B cell (primary cell): ENCODE results near the gene AUTS2. TPM values are rescaled to one million over a fixed set of nuclear protein-coding genes. Genes with fewer than 3 reads are reported as not detected.

Source experiments
- ATAC-seq: fragments of 200-7000 bp; cut with Tn5 transposase; one replicate; pipeline ENCODE4 v1.10.0; 2021; ENCODE audit warnings: low read depth, mild to moderate bottlenecking, moderate number of reproducible peaks, moderate library complexity
- CTCF ChIA-PET: fragments of 350-600 bp; sonication (Branson Sonifier 250); formaldehyde crosslinking; loops from one replicate; lab custom pipeline; 2021; ENCODE audit warnings: antibody characterized with exemption, inconsistent platforms; lab: Charles Lee
- POLR2A ChIA-PET: fragments of 350-600 bp; sonication (Branson Sonifier 250); formaldehyde crosslinking; loops from one replicate; lab custom pipeline; 2021; ENCODE audit warnings: antibody characterized with exemption; lab: Charles Lee
- DNase-seq: peaks from one replicate; pipeline ENCODE4 v3.0.0; 2013
- H2AFZ ChIP-seq: 2 replicates; pipeline ENCODE4 v1.6.1; 2012; ENCODE audit warnings: mild to moderate bottlenecking, low read depth, low read length; ENCODE audit not compliant: insufficient read depth, poor library complexity, severe bottlenecking
- H3K27ac ChIP-seq, 2 donors: 1 replicate in 1 of 2; 2 replicates in 1 of 2; pipeline ENCODE4 v1.5.1; 2012 to 2013; ENCODE audit warnings: low read length in 2 of 2, mild to moderate bottlenecking in 2 of 2, moderate library complexity in 1 of 2
- H3K27me3 ChIP-seq, 4 experiments: fragments of 200-600 bp in 1 of 4; sonication (generic) in 1 of 4; replicated peaks in 1 of 4; 1 replicate in 2 of 4; 2 replicates in 2 of 4; pipeline versions ENCODE4 v1.6.1 to v1.7.0; 2013 to 2016; ENCODE audit warnings: low read length in 3 of 4, mild to moderate bottlenecking in 2 of 4, mixed read lengths in 1 of 4, moderate library complexity in 1 of 4; ENCODE audit not compliant: insufficient read depth in 4 of 4, control insufficient read depth in 3 of 4; ENCODE audit errors: control extremely low read depth in 1 of 4
- H3K36me3 ChIP-seq, 2 experiments: replicated peaks in 1 of 2; 1 replicate in 1 of 2; 2 replicates in 1 of 2; pipeline versions ENCODE4 v1.6.1 to v1.7.1; 2013; ENCODE audit warnings: low read length in 1 of 2; ENCODE audit not compliant: insufficient read depth in 2 of 2, control insufficient read depth in 1 of 2; ENCODE audit errors: control extremely low read depth in 1 of 2, extremely low read depth in 1 of 2
- H3K4me1 ChIP-seq, 2 donors: fragments of 200-600 bp in 1 of 2; sonication (generic) in 1 of 2; 1 replicate in 1 of 2; 2 replicates in 1 of 2; pipeline versions ENCODE4 v1.5.1 to v1.6.1; 2013 to 2017; ENCODE audit warnings: low read length in 2 of 2; ENCODE audit not compliant: control insufficient read depth in 2 of 2, insufficient read depth in 2 of 2
- H3K4me2 ChIP-seq: replicated peaks from 2 replicates; pipeline ENCODE3; 2012; ENCODE audit warnings: mild to moderate bottlenecking, low read depth, low read length; ENCODE audit not compliant: poor library complexity, severe bottlenecking
- H3K4me3 ChIP-seq, 5 experiments: fragments of 200-600 bp in 1 of 5; sonication (generic) in 1 of 5; 1 replicate in 3 of 5; 2 replicates in 2 of 5; pipeline versions ENCODE4 v1.5.1 to v1.7.0; 2011 to 2016; ENCODE audit warnings: low read length in 4 of 5, mild to moderate bottlenecking in 4 of 5, low read depth in 2 of 5, control low read depth in 1 of 5, moderate library complexity in 1 of 5; ENCODE audit not compliant: insufficient read depth in 1 of 5; ENCODE audit errors: control extremely low read depth in 1 of 5, extremely low read depth in 1 of 5
- H3K79me2 ChIP-seq: fragments of 200-600 bp; sonication (generic); one replicate; pipeline ENCODE4 v1.6.0; 2016; ENCODE audit warnings: low read length; ENCODE audit not compliant: control insufficient read depth, insufficient read depth
- H3K9ac ChIP-seq: fragments of 200-600 bp; sonication (generic); 2 replicates; pipeline ENCODE4 v1.6.1; 2017; ENCODE audit warnings: mild to moderate bottlenecking, low read length, moderate library complexity
- H3K9me3 ChIP-seq, 3 donors: one replicate each; pipeline versions ENCODE4 v1.6.1 to v1.7.1; 2013; ENCODE audit warnings: low read length in 2 of 3; ENCODE audit not compliant: control insufficient read depth in 2 of 3, insufficient read depth in 1 of 3; ENCODE audit errors: control extremely low read depth in 1 of 3
- H4K20me1 ChIP-seq: 2 replicates; pipeline ENCODE4 v1.6.0; 2012; ENCODE audit warnings: mild to moderate bottlenecking, low read length; ENCODE audit not compliant: insufficient read depth, control insufficient read depth, poor library complexity, severe bottlenecking
- H3K27ac Mint-ChIP-seq: one replicate; pipeline ENCODE4 v1.8.0; 2021; ENCODE audit warnings: mixed read lengths
- H3K27me3 Mint-ChIP-seq: one replicate; pipeline ENCODE4 v1.8.0; 2021; ENCODE audit warnings: mixed read lengths
- H3K4me1 Mint-ChIP-seq: one replicate; pipeline ENCODE4 v1.8.0; 2021; ENCODE audit warnings: mixed read lengths
- H3K4me3 Mint-ChIP-seq: one replicate; pipeline ENCODE4 v1.8.0; 2021; ENCODE audit warnings: mixed read lengths
- H3K9me3 Mint-ChIP-seq: one replicate; pipeline ENCODE4 v1.8.0; 2022; ENCODE audit warnings: mixed read lengths; ENCODE audit not compliant: insufficient read depth
- CTCF ChIP-seq: fragments of 200-600 bp; IDR thresholded peaks from one replicate; pipeline ENCODE4 v1.8.0; 2022; ENCODE audit warnings: antibody characterized with exemption, mild to moderate bottlenecking
- EZH2 ChIP-seq: IDR thresholded peaks from 2 replicates; pipeline ENCODE4 v1.6.1; 2012; ENCODE audit warnings: borderline replicate concordance, low read depth, mild to moderate bottlenecking, moderate library complexity, low read length; ENCODE audit not compliant: insufficient read depth, poor library complexity, severe bottlenecking
- WGBS: methylation state at CpG from one replicate; pipeline ENCODE4 v1.1.5; 2013; ENCODE audit warnings: missing lambda C conversion rate; ENCODE audit not compliant: insufficient coverage; 5-methylcytosine and 5-hydroxymethylcytosine counted together
- intact Hi-C: fragments of 100-400 bp; cut with micrococcal nuclease; formaldehyde crosslinking; loops from one replicate; pipeline ENCODE4 v1.10.0; 2022
- polyA plus RNA-seq: library from polyadenylated mRNA; depleted of rRNA; stranded (reverse); fragments of >200 nt; gene quantifications from 2 replicates; pipeline ENCODE4 v1.2.3, GENCODE V29; 2012
- total RNA-seq, 2 donors: library from RNA; stranded (reverse); fragments of 120-200 nt in 1 of 2; gene quantifications; 1 replicate in 1 of 2; 2 replicates in 1 of 2; pipeline versions ENCODE4 v1.2.3 to v1.2.4, GENCODE V29; 2013 to 2022

The AUTS2 gene
- total and polyA plus RNA-seq, 2 donors (not counting 1 experiment from before 2014, with no cell fraction given): 22.3 to 35.0 TPM

GRCh38 chr7:70098905-70099672 lies 500.8 kb downstream of the AUTS2 start:
- Histone ChIP-seq H3K9me3 (no peaks in the 10 kb centered on the region), H3K4me2 (no peak overlapping the region), H4K20me1 (no peaks in the 10 kb centered on the region), H3K9ac (no peak overlapping the region), H3K27me3 (no peaks in the 10 kb centered on the region), H2AFZ (no peak overlapping the region), H3K4me1 (no peaks in the 10 kb centered on the region), H3K36me3 (no peaks in the 10 kb centered on the region), H3K79me2 (peaks cover 7% of the 10 kb centered on the region), H3K27ac (no peak overlapping the region), H3K4me3 (no peak overlapping the region)
- TF ChIP-seq EZH2: no peak
- TF ChIP-seq CTCF: no peak
- Mint-ChIP-seq H3K27ac (no peak overlapping the region), H3K4me3 (no peak overlapping the region), H3K4me1 (no peaks in the 10 kb centered on the region), H3K27me3 (no peaks in the 10 kb centered on the region), H3K9me3 (no peaks in the 10 kb centered on the region)
- POLR2A ChIA-PET: no interaction called here
- intact Hi-C loops: no loop called here
- DNase-seq (no peak), ATAC-seq (no peak)
- WGBS: 100% methylated on average over 1 of the region's 7 CpGs
- CTCF ChIA-PET: no interaction called here

GRCh38 chr7:70104243-70104642 lies 506.0 kb downstream of the AUTS2 start:
- Histone ChIP-seq H3K4me3 (no peak overlapping the region), H3K9me3 (no peaks in the 10 kb centered on the region), H3K9ac (no peak overlapping the region), H3K4me1 (no peaks in the 10 kb centered on the region), H3K4me2 (no peak overlapping the region), H3K27me3 (no peaks in the 10 kb centered on the region), H3K27ac (no peak overlapping the region), H3K79me2 (no peaks in the 10 kb centered on the region), H2AFZ (no peak overlapping the region), H4K20me1 (no peaks in the 10 kb centered on the region), H3K36me3 (no peaks in the 10 kb centered on the region)
- no peak overlapping the region for H3K4me3 Mint-ChIP-seq
- intact Hi-C loops: no loop called here
- POLR2A ChIA-PET: no interaction called here
- no CpG with 5 or more reads among the region's 1 CpG for WGBS
- no peak for DNase-seq
- H3K9me3 Mint-ChIP-seq: no peaks in the 10 kb centered on the region
- H3K27me3 Mint-ChIP-seq: no peaks in the 10 kb centered on the region
- CTCF ChIA-PET: no interaction called here
- no peak overlapping the region for H3K27ac Mint-ChIP-seq
- TF ChIP-seq CTCF (no peak), EZH2 (no peak)
- ATAC-seq: no peak
- H3K4me1 Mint-ChIP-seq: peaks cover 2% of the 10 kb centered on the region
